ENCODE data around the gene NOP14. TPM values are rescaled to one million over a fixed set of nuclear protein-coding genes. Genes with fewer than 3 reads are reported as not detected.

NOP14 gene
- total RNA-seq, 4 donors from 2014 or later = 18.2 to 39.6 (median 26.8) TPM

- WGBS, 2 donors = 84 to 86% methylated on average over 3 of the region's 3 CpGs
- no peaks in the 10 kb centered on the region for H3K27me3 ChIP-seq
- no peak overlapping the region for H3K4me3 ChIP-seq
- peaks cover 0 to 15% (median 0%) of the 10 kb centered on the region in 3 donors for H3K36me3 ChIP-seq
- DNase-seq (ENCODE audit: low spot score in 2 of 2) = no peak
- no peaks in the 10 kb centered on the region for H3K4me1 ChIP-seq
- no peak overlapping the region for H3K27ac ChIP-seq
- H3K9me3 ChIP-seq = no peaks in the 10 kb centered on the region
- TF ChIP-seq POLR2A (IDR thresholded peaks at IDR 0.05) = no peak
- no peak for TF ChIP-seq CTCF (IDR thresholded peaks at IDR 0.05)
- no peak for TF ChIP-seq EP300 (IDR thresholded peaks at IDR 0.05)
These were observed 8.1 kb upstream of the NOP14 start for GRCh38 chr4:2971275-2971674.

GRCh38 chr4:2968381-2968780, 5.2 kb upstream of the NOP14 start:
- H3K36me3 ChIP-seq = peaks cover 0 to 13% (median 0%) of the 10 kb centered on the region in 3 donors
- TF ChIP-seq EP300 (IDR thresholded peaks at IDR 0.05) (no peak), CTCF (IDR thresholded peaks at IDR 0.05) (no peak), POLR2A (IDR thresholded peaks at IDR 0.05) (no peak)
- H3K9me3 ChIP-seq = no peaks in the 10 kb centered on the region
- no peak overlapping the region for H3K27ac ChIP-seq
- peaks cover 0 to 14% (median 9%) of the 10 kb centered on the region in 4 donors for H3K4me1 ChIP-seq
- 61 to 64% methylated on average over 3 of the region's 3 CpGs for WGBS, 2 donors
- no peaks in the 10 kb centered on the region for H3K27me3 ChIP-seq
- no peak overlapping the region for H3K4me3 ChIP-seq
- DNase-seq (ENCODE audit: low spot score in 2 of 2) = no peak

- Histone ChIP-seq H3K36me3 (no peaks in the 10 kb centered on the region), H3K27ac (no peak overlapping the region), H3K4me3 (no peak overlapping the region), H3K4me1 (peaks cover 0 to 29% (median 22%) of the 10 kb centered on the region in 4 donors), H3K27me3 (no peaks in the 10 kb centered on the region), H3K9me3 (no peaks in the 10 kb centered on the region)
- TF ChIP-seq EP300 (IDR thresholded peaks at IDR 0.05) (no peak), CTCF (IDR thresholded peaks at IDR 0.05) (no peak), POLR2A (IDR thresholded peaks at IDR 0.05) (no peak)
- WGBS, 2 donors = 86 to 92% methylated on average over 16 of the region's 16 CpGs
- no peak for DNase-seq (ENCODE audit: low spot score in 2 of 2)
These were observed 2.1 kb upstream of the NOP14 start for GRCh38 chr4:2965262-2965661.

DNA sequence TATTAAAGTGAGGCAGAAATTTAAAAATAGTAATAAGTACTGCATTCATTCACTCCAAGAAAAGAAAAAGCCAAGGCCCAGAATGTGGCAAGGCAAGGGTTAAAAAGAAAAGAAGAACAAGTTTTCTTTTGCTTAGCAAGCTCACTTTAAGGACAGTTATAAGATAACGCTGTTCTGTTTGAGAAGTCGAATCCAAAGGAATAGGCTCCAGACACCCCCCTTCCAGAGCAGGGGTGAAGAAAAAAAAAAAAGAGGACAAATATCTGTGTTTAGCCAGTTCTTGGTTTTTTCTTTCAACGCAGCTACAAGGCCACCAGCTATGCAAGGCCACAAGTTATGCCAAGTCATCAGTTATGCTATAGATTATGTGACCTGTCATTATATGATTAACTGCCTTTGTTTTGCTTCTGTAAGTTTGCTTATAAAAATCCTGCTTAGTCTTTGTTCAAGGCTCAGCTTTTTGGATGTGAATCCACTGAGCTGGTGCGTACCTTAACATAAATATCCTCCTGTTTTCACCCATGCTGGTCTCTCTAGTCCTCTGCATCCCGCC, 1.6 kb upstream of the NOP14 start:
- no peaks in the 10 kb centered on the region for H3K36me3 ChIP-seq
- DNase-seq (ENCODE audit: low spot score in 2 of 2) = no peak
- TF ChIP-seq CTCF (IDR thresholded peaks at IDR 0.05) (no peak), POLR2A (IDR thresholded peaks at IDR 0.05) (no peak), EP300 (IDR thresholded peaks at IDR 0.05) (no peak)
- no peaks in the 10 kb centered on the region for H3K9me3 ChIP-seq
- H3K27me3 ChIP-seq = no peaks in the 10 kb centered on the region
- 44 to 49% methylated on average over 5 of the region's 5 CpGs for WGBS, 2 donors
- peak overlapping the region; percentile 81 to 88 (median 86) for H3K27ac ChIP-seq
- peak overlapping the region in 3 of 4 donors; percentile 84 to 92 (median 86) for H3K4me3 ChIP-seq
- peaks cover 0 to 34% (median 22%) of the 10 kb centered on the region in 4 donors for H3K4me1 ChIP-seq

DNA sequence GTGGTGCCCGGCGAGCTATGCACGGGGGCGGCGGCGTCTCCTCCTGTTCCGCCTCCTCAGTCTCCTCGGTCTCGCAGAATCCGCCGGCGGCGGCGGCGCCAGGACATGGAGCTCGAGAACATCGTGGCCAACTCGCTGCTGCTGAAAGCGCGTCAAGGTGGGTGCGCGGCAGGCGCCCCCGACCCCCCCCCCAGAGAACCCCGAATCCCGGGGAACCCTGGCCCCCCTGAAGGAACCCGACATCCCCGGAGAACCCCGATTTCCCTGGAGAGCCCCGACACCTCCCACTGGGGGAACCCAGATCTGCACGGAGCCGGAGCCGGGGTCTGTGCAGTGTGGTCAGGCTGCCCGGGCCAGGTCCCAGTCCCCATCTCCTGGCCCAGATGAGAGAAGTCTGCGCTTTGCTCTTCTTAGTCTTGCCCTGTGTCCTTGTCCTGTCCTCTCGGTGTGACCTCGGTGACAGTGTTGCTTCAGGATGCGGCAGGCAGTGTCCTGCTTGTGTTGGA, 813 bp upstream of the NOP14 start:
- WGBS, 2 donors = 0 to 3% methylated on average over 7 to 10 of the region's 38 CpGs

More for the DNA sequence above, 813 bp upstream of the NOP14 start:
- H3K4me1 ChIP-seq = peaks cover 0 to 38% (median 22%) of the 10 kb centered on the region in 4 donors
- no peaks in the 10 kb centered on the region for H3K27me3 ChIP-seq
- no peaks in the 10 kb centered on the region for H3K9me3 ChIP-seq
- H3K36me3 ChIP-seq = no peaks in the 10 kb centered on the region
- no peak for DNase-seq (ENCODE audit: low spot score in 2 of 2)
- TF ChIP-seq CTCF (IDR thresholded peaks at IDR 0.05) (no peak), POLR2A (IDR thresholded peaks at IDR 0.05) (no peak), EP300 (IDR thresholded peaks at IDR 0.05) (no peak)
- H3K4me3 ChIP-seq = peak overlapping the region; percentile 84 to 99 (median 89)
- peak overlapping the region; percentile 81 to 88 (median 86) for H3K27ac ChIP-seq

Measured in tibial nerve (tissue), 4 donors.